HG03571 (cell line): Measurements from ENCODE around the gene PRDM15.

Experiments
- ATAC-seq: cut with Tn5 transposase; IDR thresholded peaks from one replicate; pipeline ENCODE4 v1.9.1; 2021; ENCODE audit not compliant: unreplicated experiment

Gene PRDM15

GRCh38 chr21:41865002-41865777 lies 14.0 kb downstream of the PRDM15 start:
- peak; percentile 46 for ATAC-seq

DNA sequence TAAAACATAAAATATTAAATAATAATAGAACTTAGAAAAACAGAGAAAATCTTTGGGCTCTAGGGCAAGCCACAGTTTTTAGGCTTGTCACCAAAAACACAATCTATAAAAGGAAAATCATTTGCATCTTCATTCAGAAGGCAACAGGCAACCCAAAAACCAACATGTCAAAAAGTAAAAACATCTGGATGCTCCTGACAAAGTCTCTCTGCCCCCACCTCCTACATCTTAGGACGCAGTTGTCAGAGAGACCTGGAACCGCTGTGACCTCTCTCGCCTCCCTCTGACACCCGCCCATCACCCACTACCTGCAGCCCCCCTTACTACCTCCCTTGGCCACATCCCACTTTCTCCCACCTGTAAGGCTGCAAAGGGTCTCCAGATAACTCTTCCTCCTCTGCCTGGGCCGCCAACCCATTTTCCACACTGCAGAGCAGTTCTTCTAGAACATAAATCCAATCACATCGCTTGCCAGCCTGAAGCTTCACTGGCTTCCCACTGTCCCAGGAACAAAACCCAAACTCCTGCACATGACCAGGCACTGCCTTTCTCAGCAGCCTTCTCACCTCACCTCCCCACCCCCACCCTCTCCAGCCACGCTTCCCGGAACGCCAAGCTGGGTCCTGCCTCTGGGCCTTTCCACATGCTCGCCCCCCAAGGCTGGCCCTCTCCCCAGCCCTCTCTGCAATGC lies 14.7 kb downstream of the PRDM15 start:
- no peak for ATAC-seq

- ATAC-seq = no peak
Measured at GRCh38 chr21:41863439-41863740, 15.8 kb downstream of the PRDM15 start.

GRCh38 chr21:41861987-41862386 lies 17.2 kb downstream of the PRDM15 start:
- ATAC-seq = no peak

DNA sequence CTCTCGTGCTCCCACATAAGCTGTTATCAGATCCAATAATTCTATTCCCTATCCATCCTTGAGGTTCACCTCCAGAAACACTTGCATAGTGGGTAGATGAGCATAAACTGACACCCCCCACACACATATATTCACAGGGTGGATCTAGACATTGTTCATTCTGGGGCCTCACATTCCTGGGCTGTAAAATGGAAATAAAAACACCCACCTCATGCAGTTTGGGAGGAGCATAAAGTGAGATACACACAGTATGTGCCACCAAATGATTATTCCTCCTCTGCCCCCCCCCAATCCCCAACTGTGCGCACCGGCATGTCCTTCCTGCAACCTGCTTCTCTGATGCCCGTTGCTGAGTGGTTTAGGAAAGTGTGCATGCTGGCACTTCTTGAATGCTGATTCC lies 17.9 kb downstream of the PRDM15 start:
- ATAC-seq = no peak

GRCh38 chr21:41859297-41859980 lies 19.7 kb downstream of the PRDM15 start:
- no peak for ATAC-seq

DNA sequence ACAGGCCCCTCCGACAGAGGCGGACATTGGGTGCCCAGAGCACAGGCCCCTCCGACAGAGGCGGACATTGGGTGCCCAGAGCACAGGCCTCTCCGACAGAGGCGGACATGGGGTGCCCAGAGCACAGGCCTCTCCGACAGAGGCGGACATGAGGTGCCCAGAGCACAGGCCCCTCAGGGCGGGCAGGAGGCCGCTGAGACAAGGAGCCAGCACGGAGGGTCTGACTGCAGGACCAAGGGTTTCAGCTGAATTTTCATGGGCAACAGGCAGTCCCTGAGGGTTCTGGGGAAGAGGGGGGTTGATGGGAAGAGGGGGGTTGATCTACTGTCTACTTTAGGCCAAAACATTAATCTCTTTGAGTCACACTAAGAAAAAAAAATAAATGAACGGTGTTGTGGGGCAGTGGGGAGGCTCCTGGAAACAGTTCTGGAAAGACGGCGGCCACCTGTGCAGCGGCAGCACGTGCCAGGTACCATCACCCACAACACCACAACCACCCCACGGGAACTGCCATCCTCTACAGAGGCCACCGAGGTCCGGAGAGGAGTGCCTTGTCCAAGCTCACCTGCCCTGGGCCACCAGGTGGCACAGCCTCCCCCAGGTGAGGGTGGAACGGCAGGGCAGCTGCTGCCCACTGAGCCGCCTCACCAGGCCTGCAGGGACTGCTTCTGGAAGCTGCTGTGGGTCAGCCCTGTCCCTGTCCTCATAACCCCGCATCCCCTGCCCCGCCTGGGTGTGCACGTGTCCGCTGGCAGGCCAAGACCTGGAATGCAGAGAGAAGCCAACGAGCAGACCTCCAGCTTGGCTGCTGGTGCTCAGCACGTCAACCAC lies 20.5 kb downstream of the PRDM15 start:
- no peak for ATAC-seq

GRCh38 chr21:41857771-41858300 lies 21.3 kb downstream of the PRDM15 start:
- ATAC-seq = no peak

GRCh38 chr21:41856572-41856971 lies 22.6 kb downstream of the PRDM15 start:
- no peak for ATAC-seq

DNA sequence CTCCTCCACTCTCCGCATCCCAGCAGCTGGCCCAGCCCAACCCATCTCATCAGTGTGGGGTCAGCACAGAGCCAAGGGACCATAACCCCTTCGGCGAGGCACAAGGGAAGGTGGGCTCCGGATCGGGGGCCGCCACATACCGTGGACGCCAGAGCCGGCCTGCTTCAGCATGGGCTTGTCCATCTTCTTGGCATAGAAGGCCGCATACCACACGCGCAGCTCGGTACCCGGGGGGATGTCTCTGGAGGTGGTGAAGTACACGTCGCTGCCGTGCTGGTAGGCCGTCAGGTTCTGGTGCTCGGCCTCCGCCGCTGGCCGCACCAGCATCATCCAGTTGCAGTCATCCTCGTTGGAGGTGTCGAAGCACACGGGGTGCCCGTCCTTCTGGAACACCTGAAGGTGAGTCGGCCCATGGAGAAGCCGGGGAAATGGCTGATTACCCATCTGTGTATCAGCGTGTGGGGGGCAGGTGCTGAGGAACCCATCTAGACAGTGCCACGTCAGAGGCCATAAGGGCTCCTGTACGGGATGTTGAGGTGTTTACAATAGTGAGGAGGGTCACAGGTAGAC lies 24.6 kb downstream of the PRDM15 start:
- ATAC-seq = no peak

- ATAC-seq = no peak
Measured at GRCh38 chr21:41852929-41853320, 26.2 kb downstream of the PRDM15 start.

DNA sequence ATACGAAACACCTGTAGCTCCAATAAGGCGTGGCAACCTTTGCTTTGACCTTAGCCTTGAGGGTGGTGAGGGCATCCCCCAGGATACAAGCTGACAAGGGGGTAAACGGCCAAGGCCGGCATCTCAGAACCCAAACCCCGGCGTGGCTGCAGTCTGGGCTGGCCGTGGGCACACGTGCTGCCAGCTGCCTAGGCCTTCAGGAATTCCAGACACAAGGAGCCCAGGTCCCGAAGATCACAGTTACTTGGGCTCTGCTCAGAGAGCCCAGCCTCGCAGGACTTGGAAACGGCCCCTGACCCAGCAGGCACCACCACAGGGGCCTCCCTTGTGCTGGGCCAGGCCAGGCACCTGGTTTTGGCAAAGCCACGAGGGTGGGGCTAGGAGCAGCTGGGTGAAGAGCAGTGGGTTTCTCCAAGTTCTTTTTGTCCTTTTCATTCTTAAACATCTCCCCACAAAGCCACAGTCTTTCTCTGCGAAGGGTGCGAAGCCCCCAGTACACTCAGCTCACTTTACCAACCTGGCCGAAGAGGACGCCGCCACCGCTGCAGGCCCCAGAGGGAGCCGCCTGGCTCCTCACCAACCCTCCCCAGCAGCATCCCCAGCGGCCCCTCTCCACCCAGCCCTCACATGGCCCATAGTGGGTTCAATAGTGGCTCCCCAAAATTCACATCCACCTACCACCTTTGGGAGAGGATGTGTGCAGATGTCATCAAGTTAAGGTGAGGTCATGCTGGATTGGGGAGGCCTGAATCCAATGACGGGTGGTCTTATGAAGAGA lies 26.8 kb downstream of the PRDM15 start:
- ATAC-seq = no peak

DNA sequence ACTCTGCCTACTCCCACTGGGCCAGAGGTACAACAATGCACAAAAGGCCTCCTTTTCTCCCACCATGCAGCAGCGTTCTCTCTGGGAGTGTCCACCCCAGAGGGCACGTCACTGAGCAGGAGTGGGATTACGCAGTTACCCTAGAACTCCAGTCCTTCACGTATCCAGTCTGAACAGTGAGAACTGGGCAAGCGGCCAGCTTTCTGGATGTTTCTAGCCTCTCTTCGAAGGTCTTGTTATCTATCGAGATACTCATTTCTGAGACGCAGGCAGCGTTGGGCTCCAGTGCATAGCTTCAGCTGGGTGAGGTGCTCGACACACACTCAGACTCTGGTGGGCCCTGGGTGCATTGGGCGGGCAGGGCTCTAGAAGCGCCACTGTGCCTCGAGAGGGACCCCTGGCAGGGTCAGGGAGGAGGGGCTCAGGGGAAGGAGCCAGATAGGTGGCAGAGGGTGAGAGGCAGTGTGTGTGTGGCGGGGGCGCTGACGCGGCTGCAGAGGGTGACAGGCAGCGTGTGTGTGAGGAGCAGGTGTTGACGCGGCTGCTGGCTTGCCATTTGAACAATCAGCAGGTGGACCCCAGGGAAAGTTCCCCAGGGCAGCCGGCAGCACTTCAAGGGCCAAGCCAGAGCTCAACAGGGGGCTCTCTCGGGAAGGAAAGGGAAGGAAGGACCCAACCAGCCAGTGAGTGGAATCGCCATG lies 27.9 kb downstream of the PRDM15 start:
- no peak for ATAC-seq

GRCh38 chr21:41850085-41850484 lies 29.1 kb downstream of the PRDM15 start:
- no peak for ATAC-seq

DNA sequence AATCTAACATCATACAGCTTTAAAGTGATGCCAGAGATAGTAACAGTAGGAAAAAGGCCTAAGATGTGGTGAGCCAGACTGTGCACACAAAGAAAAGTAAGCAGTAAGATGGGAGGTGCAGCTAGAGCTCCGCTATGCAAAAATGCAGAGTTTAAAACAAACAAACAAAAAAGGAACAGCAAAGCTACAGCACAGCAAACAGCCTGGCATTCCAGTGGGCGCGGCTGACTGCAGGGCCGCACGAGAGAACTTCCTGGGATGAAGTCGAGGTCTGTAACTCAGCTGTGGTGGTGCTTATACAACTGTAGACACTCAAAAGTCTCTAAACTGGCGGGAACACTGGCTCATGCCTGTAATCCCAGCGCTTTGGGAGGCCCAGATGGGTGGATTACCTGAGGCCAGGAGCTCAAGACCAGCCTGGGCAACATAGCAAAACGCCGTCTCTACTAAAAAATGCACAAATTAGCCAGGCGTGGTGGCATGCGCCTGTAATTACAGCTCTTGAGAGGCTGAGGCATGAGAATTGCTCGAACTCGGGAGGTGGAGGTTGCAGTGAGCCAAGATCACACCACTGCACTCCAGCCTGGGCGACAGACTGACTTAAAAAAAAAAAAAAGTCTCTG lies 30.1 kb downstream of the PRDM15 start:
- ATAC-seq = no peak

DNA sequence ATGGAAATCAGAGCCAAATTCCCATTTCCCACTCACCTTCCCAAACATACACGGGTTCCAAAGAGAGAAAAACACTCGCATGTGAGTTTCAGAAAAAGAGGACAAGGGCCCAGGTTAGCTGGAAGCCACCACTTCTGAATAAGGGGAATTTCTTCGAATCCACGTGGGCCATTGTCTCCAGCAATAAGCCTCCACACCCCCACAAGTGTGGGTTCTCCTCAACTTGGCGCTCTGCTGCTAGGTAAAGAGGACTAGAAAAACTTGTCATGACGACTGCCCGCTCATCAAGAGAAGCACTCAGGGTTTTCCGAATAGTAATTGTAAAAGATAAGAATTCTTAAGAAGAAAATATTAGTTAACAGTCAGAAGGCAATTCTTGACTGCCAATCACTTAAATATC lies 30.6 kb downstream of the PRDM15 start:
- no peak for ATAC-seq

DNA sequence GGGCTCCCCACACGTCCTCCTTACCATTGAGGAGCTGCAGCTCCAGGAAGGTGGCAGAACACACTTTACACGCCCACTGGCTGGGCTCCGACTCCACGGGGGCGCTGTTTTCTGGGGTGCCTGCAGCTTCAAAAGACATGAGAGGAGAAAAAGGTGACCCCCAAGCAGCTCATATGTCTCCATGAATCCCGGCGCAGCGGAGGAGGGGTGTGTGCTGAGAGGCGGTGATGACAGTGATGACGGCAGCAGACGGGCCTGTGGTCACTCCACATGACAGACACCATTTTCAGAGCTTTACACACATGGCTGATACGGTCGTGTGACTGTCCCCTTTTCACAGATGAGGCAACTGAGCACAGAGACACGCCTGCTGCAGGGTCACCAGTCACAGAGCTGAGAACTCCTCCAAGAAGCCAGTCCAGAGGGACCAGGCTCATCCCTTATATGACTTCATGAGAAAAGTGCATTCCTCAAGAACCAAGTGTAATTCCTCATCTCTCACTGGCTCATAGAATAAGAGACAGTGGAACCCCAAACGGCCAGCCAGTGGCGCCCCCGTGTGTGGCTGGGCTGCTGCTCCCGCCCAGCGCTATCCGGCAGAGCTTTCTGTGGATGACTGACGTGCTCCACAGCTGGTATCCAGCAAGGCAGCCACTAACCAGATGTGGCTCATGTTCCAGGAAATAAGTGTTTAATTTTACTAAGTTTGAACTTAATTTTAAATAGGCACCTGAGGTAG lies 31.9 kb downstream of the PRDM15 start:
- ATAC-seq = no peak

- ATAC-seq = no peak
Measured at GRCh38 chr21:41846536-41846935, 32.6 kb downstream of the PRDM15 start.

DNA sequence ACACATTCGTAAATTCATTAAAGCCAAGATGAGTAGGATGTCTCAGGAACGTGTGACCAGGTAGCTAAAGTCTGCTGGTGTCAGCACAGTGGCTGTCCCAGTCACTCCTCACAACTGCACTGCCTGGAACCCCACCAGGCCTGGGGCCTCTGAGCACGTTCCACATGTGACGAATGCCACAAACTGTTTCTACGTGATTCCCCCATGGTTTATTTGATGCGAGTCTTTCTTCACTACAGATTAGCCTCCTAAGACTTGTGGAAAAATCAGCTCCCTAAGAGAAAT lies 33.2 kb downstream of the PRDM15 start:
- no peak for ATAC-seq
